HCT116 (cell line): ENCODE measurements around the gene SCGB1A1.

Experiments used
- ATF3 ChIP-seq: IDR thresholded peaks from 2 replicates; pipeline ENCODE4 v1.6.1; 2012
- CBX3 ChIP-seq: IDR thresholded peaks from 2 replicates; pipeline ENCODE4 v1.6.1; 2012; ENCODE audit warnings: low read depth
- CTCF ChIP-seq, 3 experiments: fragments of 200-600 bp in 1 of 3; sonication (generic) in 1 of 3; IDR thresholded peaks in 2 of 3; conservative IDR thresholded peaks in 1 of 3; 2 replicates each; pipeline ENCODE4 v1.5.1; 2012 to 2017; ENCODE audit warnings: low read depth in 2 of 3, low read length in 2 of 3, antibody characterized with exemption in 1 of 3, borderline replicate concordance in 1 of 3, control low read depth in 1 of 3, mild to moderate bottlenecking in 1 of 3, mixed read lengths in 1 of 3, mixed run types in 1 of 3, moderate library complexity in 1 of 3; ENCODE audit not compliant: insufficient read depth in 1 of 3
- EZH2 ChIP-seq: fragments of 200-600 bp; sonication (generic); IDR thresholded peaks from 2 replicates; pipeline ENCODE4 v1.6.1; 2017; ENCODE audit warnings: antibody characterized with exemption, mixed run types
- EZH2phosphoT487 ChIP-seq: fragments of 200-600 bp; IDR thresholded peaks from 2 replicates; pipeline ENCODE4 v1.6.1; 2018; ENCODE audit warnings: antibody characterized with exemption, borderline replicate concordance
- POLR2A ChIP-seq: IDR thresholded peaks from 2 replicates; pipeline ENCODE4 v1.7.0; 2011; ENCODE audit warnings: borderline replicate concordance; ENCODE audit not compliant: insufficient read depth, insufficient read length; ENCODE audit errors: extremely low read depth
- POLR2AphosphoS5 ChIP-seq: IDR thresholded peaks from 2 replicates; pipeline ENCODE4 v1.6.1; 2011; ENCODE audit warnings: mild to moderate bottlenecking, low read depth, low read length, moderate library complexity
- REST ChIP-seq: IDR thresholded peaks from 2 replicates; pipeline ENCODE4 v1.6.1; 2012; ENCODE audit warnings: low read depth
- SIN3A ChIP-seq: IDR thresholded peaks from 2 replicates; pipeline ENCODE4 v1.6.1; 2012; ENCODE audit warnings: low read depth
- YY1 ChIP-seq: IDR thresholded peaks from 2 replicates; pipeline ENCODE4 v1.6.1; 2011; ENCODE audit warnings: low read length, low read depth, moderate library complexity, mild to moderate bottlenecking; ENCODE audit not compliant: insufficient replicate concordance; ENCODE audit errors: extremely low read depth
- ZNF274 ChIP-seq: fragments of 200-500 bp; sonication (Bioruptor generic); IDR thresholded peaks from 2 replicates; pipeline ENCODE4 v1.6.1; 2014; ENCODE audit warnings: mild to moderate bottlenecking, low read depth, low read length, inconsistent platforms

GRCh38 chr11:62410972-62411371 is 7.9 kb upstream of the SCGB1A1 start:
- TF ChIP-seq CTCF (IDR thresholded peaks at IDR 0.05 in 2 of 3, conservative IDR thresholded peaks at IDR 0.05 in 1 of 3; ENCODE audit: borderline replicate concordance in 1 of 3, insufficient read depth in 1 of 3, low read depth in 2 of 3, low read length in 2 of 3) (no peak), YY1 (no peak), POLR2A (no peak), EZH2phosphoT487 (no peak), EZH2 (no peak), POLR2AphosphoS5 (no peak), ATF3 (no peak), ZNF274 (no peak), SIN3A (no peak), REST (no peak), CBX3 (no peak)
